Fibroblast of villous mesenchyme (primary cell): ENCODE results near the gene PCDH9. TPM values are rescaled to one million over a fixed set of nuclear protein-coding genes. Genes with fewer than 3 reads are reported as not detected.

Experiments used
- DNase-seq: peaks from one replicate; pipeline ENCODE4 v3.0.0-alpha.2; 2010; ENCODE audit warnings: low read depth
- H3K4me3 ChIP-seq: 2 replicates; pipeline ENCODE4 v1.5.1; 2011; ENCODE audit warnings: low read depth, mild to moderate bottlenecking, low read length
- total RNA-seq: library from RNA; depleted of rRNA; stranded (reverse); fragments of >200 nt; gene quantifications from 2 replicates; pipeline ENCODE4 v1.2.3, GENCODE V29; 2012
- TF ChIP-seq, protein P1 (sequence below): IDR thresholded peaks from 2 replicates; pipeline ENCODE4 v1.5.1; 2012; ENCODE audit warnings: low read depth, mild to moderate bottlenecking, low read length; ENCODE audit not compliant: insufficient read depth

Gene PCDH9
- total RNA-seq, 1 donor, result 9.9 TPM

DNA sequence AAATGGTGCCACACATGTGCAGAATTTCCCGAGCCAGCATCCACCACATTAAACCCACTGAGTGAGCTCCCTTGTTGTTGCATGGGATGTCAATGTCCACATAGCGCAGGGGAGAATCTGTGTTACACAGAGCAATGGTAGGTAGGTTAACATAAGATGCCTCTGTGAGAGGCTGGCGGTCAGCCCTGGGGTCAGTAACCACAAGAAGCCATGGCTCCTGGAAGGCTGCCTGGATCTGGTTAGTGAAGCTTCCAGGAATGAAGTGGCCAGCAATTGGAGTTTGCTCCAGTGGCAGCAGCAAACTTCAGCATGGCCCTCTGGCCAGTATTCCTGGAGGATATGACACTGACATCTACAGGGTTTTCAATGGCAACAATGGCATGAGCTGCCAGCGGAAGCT, 37.0 kb upstream of the PCDH9 start:
- no peak overlapping the region for H3K4me3 ChIP-seq
- TF ChIP-seq, protein P1, sequence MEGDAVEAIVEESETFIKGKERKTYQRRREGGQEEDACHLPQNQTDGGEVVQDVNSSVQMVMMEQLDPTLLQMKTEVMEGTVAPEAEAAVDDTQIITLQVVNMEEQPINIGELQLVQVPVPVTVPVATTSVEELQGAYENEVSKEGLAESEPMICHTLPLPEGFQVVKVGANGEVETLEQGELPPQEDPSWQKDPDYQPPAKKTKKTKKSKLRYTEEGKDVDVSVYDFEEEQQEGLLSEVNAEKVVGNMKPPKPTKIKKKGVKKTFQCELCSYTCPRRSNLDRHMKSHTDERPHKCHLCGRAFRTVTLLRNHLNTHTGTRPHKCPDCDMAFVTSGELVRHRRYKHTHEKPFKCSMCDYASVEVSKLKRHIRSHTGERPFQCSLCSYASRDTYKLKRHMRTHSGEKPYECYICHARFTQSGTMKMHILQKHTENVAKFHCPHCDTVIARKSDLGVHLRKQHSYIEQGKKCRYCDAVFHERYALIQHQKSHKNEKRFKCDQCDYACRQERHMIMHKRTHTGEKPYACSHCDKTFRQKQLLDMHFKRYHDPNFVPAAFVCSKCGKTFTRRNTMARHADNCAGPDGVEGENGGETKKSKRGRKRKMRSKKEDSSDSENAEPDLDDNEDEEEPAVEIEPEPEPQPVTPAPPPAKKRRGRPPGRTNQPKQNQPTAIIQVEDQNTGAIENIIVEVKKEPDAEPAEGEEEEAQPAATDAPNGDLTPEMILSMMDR, result no peak
- no peak for DNase-seq

DNA sequence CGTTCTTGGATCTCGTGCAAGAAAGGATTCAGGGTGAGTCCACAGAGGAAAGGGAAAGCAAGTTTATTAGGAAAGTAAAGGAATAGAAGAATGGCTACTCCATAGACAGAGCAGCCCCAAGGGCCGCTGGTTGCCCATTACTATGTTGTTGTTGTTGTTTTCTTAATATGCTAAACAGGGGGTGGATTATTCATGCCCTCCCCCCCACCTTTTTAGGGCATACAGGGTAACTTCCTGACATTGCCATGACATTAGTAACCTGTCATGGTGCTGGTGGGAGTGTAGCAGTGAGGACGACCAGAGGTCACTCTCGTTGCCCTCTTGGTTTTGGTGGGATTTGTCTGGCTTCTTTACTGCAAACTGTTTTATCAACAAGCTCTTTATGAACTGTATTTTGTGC, 29.1 kb upstream of the PCDH9 start:
- DNase-seq, result no peak
- TF ChIP-seq, protein P1, result no peak

DNA sequence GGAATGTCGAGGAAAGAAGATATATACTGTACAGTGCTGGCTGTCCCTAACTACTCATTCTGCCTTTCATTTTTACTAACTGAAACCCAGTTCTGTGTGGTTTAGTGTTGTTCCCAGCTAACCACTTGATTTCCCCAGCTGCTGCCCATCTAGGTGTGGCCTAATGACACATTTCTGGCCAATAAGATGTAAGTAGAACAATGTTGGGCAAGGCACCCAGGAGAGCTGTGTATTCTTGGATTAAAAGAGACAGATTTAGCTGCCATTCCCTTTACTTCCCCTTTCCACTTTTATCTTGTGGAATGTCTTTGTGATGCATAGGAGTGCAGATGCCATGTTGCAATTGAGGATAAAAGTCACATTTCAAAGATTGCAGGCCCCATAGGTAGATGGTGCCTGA, 28.3 kb upstream of the PCDH9 start:
- no peak for DNase-seq
- TF ChIP-seq, protein P1, result no peak
- no peak overlapping the region for H3K4me3 ChIP-seq

More for the DNA sequence above, 29.1 kb upstream of the PCDH9 start:
- H3K4me3 ChIP-seq, result no peak overlapping the region

DNA sequence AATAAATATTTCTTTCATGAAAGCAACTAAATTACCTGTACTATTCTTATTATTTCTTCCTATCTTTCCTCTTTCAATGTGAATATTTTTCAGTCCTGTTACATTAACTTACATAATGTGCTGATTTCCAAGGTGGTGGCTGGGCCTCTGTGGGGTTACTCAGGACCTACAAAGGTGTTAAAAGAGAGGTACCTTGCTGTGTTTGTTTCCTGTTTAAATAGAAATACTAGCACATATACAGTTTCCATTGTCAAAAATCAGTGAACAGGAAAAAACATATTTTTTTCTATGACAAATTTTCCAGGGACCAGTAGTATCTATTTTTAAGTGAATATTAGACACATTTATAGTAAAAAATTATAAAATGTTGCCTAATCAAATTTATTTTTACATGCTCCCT, 8.7 kb upstream of the PCDH9 start:
- H3K4me3 ChIP-seq, result no peak overlapping the region
- TF ChIP-seq, protein P1, result no peak
- DNase-seq, result no peak

DNA sequence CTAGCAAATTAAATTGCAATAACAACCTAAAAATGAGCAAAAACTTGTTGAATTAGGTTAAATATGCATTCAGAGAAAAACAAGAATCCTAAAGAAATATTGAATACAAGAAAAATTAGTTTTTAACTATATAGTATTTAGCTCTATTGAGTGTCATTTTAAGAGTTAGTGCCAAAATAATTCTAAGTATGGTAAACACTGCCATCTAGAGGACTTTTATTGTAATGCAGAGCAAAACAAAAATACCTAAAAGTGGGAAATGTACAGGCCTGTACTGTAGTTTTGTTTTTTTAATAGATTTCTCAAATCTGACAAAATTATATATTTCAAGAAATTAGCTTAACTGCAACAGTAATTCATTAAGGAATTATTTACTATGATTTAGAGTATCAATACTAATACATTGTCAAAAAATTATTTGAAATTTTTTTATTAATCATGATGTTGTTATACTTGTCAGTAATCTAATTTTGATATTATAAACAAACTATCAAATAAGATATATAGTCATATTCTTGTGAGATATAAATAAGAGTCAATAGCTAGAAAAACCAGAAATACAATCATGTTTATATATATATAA, 8.2 kb upstream of the PCDH9 start:
- TF ChIP-seq, protein P1, result peak; percentile 59
- peak; percentile 28 for DNase-seq
- no peak overlapping the region for H3K4me3 ChIP-seq

DNA sequence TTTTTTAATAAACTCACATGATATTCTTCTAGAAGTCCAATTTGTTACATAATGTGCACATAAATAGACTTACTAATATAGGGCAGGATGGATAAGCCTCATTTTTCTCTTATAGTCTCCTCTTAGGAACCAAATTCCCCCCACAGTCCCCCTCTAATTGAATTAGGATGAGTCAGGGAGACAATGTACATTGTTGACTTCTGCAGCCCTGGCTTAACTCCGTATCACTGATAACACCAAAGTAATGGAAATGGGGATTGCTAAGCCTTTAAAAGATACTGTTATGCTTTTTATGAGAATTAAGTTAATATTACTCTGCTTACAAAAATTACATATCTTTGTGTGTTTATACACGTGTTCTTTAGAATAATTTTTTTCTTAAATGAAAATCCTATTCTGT, 5.1 kb upstream of the PCDH9 start:
- TF ChIP-seq, protein P1, result no peak
- DNase-seq, result no peak

DNA sequence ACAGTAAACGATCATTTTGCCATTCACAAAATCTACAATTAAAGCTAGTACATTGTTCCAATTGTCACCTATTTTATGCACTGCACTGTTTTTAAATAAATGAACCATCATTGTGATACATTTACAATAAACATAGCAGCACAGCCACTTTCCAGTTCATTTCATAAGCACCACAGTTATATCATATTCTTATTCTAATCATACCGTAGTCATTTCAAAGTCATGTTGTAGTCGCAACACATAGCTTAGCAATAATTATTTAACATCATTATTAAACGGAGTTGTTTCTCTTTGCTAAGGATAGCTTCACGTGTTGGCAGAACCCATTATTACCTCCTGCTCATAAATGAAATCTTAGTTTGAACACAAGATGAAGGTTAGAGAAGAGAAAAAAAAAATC, 2.2 kb upstream of the PCDH9 start:
- TF ChIP-seq, protein P1, result no peak
- no peak for DNase-seq
- no peak overlapping the region for H3K4me3 ChIP-seq

More for the DNA sequence above, 5.1 kb upstream of the PCDH9 start:
- no peak overlapping the region for H3K4me3 ChIP-seq
